ENCODE results near the gene GJA3.

DNA sequence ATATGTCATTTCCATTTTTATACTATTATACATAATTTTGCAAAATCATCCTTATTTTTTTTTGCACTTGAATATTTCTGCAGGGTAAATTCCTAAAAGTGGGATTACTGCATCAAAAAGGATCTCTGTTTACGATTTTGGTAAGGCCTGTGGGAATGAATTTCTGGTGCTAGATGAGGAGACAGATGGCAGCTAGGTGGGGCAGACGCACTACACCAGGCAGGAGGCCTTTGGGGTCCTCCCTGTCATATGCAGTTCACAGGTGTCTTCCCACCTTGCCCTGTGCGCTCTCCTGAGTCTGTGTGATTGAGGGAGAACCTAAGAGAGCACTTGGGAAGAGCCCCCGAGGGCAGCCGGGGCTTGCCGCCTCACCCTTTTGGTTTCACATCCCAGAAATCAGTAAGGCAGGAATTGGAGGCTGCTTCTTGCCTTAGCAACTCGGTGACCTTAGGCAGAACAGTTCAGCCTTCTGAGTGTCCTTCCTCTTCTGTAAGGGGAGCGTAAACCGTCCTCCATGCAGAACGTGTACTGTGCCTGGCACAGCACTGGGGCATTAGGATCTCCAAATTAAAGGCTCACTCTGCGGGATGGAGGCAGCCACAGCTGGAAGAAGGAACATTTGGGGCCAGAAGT is 45.3 kb upstream of the GJA3 start:
- no peak for TF ChIP-seq MXI1 (IDR thresholded peaks at IDR 0.05; ENCODE audit: low read depth, low read length)
- TF ChIP-seq E2F4 (IDR thresholded peaks at IDR 0.05; ENCODE audit: low read depth, low read length): no peak
- no peak for TF ChIP-seq REST (IDR thresholded peaks at IDR 0.05; ENCODE audit: low read depth, low read length)
- TF ChIP-seq USF1 (IDR thresholded peaks at IDR 0.05; ENCODE audit: borderline replicate concordance, extremely low read length, insufficient read depth, low read depth, low read length): no peak
- TF ChIP-seq POLR2A (IDR thresholded peaks at IDR 0.05; ENCODE audit: low read depth, low read length): no peak
- TF ChIP-seq SIN3A (IDR thresholded peaks at IDR 0.05; ENCODE audit: low read depth, low read length): no peak
- TF ChIP-seq CTCF (IDR thresholded peaks at IDR 0.05 in 2 of 3, conservative IDR thresholded peaks at IDR 0.05 in 1 of 3; ENCODE audit: control insufficient read depth in 2 of 3, extremely low read depth in 1 of 3, insufficient read depth in 1 of 3, low read depth in 3 of 3, low read length in 3 of 3): no peak
- TF ChIP-seq EZH2 (IDR thresholded peaks at IDR 0.05; ENCODE audit: borderline replicate concordance, control insufficient read depth, low read depth, low read length): no peak
- no peak for TF ChIP-seq SPI1 (IDR thresholded peaks at IDR 0.05; ENCODE audit: borderline replicate concordance, insufficient read depth, low read depth, low read length)
- no peak for TF ChIP-seq ZBTB40 (IDR thresholded peaks at IDR 0.05; ENCODE audit: borderline replicate concordance)

All from GM12878 (cell line).